GM18951 (cell line): Measurements from ENCODE around the gene ATP8A1.

Experiments
- POLR2A ChIP-seq: IDR thresholded peaks from 4 replicates; pipeline ENCODE4 v1.6.1; 2011; ENCODE audit warnings: mild to moderate bottlenecking; ENCODE audit not compliant: insufficient read length, insufficient read depth; ENCODE audit errors: extremely low read depth
- in situ Hi-C: fragments of 300-500 bp; cut with MboI; formaldehyde crosslinking; loops from one replicate; pipeline ENCODE4 v1.12.0; 2022; ENCODE audit warnings: low sequenced_read_pairs, mixed read lengths, inconsistent platforms; ENCODE audit not compliant: unreplicated experiment

ATP8A1 gene

GRCh38 chr4:42562016-42562415 lies 94.9 kb downstream of the ATP8A1 start:
- in situ Hi-C loops, result loop anchor here (10.0 to 25.0 kb wide), 2 partner anchors 193 to 300 kb away; no protein-coding TSS in a partner anchor

GRCh38 chr4:42561031-42561430 lies 95.9 kb downstream of the ATP8A1 start:
- no peak for TF ChIP-seq POLR2A
- in situ Hi-C loops, result loop anchor here (10.0 to 25.0 kb wide), 2 partner anchors 194 to 301 kb away; no protein-coding TSS in a partner anchor

More at GRCh38 chr4:42562016-42562415, 94.9 kb downstream of the ATP8A1 start:
- TF ChIP-seq POLR2A, result no peak

DNA sequence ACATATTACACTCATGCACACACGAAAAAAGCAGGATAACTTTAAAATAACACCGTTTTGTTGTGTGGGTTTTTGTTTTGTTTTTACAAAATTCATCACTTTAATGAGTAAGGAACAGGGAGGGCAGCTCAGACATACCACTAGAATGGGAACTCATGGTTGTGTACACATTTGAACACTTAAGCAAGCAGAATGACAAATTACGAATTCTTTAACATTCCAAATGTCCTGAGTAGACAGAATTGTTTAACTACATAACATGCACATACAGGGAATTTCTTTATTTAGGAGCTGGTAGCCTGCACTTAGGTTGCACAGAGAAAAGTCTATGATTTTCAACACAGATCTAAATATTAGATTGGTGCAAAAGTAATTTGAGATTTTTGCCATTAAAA lies 96.4 kb downstream of the ATP8A1 start:
- no peak for TF ChIP-seq POLR2A
- in situ Hi-C loops, result loop anchor here (10.0 to 25.0 kb wide), 2 partner anchors 194 to 302 kb away; no protein-coding TSS in a partner anchor

- no peak for TF ChIP-seq POLR2A
- in situ Hi-C loops, result loop anchor here (25.0 kb wide), 1 partner anchor 304 kb away; no protein-coding TSS in a partner anchor
Measured at GRCh38 chr4:42558156-42558555, 98.7 kb downstream of the ATP8A1 start.

GRCh38 chr4:42555828-42556227 lies 101.1 kb downstream of the ATP8A1 start:
- in situ Hi-C loops, result loop anchor here (25.0 kb wide), 1 partner anchor 306 kb away; no protein-coding TSS in a partner anchor

DNA sequence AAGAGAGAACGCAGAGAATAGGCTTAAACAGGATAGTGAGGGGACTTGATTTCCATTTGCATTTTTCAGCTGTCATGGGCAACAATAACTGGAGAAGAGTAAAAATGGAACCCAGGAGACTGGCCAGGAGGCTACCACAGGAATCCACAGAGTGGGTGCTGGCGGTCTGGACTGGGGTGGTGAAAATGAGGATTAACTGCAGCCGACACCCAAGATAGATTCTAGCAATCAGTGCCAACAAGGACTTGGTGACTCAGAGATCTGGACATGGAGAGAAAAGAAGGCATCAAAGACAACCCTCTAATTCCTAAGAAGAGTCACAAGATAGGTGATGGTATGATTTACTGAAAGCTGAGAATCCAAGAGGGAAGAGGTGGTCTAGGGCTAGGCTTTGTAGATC lies 102.8 kb downstream of the ATP8A1 start:
- in situ Hi-C loops, result loop anchor here (25.0 kb wide), 1 partner anchor 308 kb away; no protein-coding TSS in a partner anchor
- TF ChIP-seq POLR2A, result no peak

More at GRCh38 chr4:42555828-42556227, 101.1 kb downstream of the ATP8A1 start:
- no peak for TF ChIP-seq POLR2A

DNA sequence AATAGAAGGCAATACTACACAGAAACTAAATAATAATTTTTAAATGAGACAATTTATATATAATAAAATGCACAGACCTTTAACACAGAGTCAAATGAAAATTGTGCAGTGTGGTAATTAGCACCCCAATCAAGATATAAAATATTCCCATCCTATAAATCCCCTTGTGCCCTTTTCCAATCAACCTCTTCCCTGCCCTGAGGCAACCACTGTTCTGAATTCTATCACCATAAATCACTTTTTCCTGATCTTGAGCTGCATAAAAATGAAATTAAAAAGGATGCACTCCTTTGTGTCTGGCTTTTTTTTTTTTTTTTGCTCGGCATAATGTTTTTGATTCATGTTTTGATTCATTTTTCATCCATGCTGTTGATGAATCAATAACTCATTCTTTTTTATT lies 107.0 kb downstream of the ATP8A1 start:
- in situ Hi-C loops, result loop anchor here (25.0 kb wide), 1 partner anchor 312 kb away; no protein-coding TSS in a partner anchor
- TF ChIP-seq POLR2A, result no peak

- TF ChIP-seq POLR2A, result no peak
Measured at GRCh38 chr4:42547805-42548204, 109.1 kb downstream of the ATP8A1 start.

DNA sequence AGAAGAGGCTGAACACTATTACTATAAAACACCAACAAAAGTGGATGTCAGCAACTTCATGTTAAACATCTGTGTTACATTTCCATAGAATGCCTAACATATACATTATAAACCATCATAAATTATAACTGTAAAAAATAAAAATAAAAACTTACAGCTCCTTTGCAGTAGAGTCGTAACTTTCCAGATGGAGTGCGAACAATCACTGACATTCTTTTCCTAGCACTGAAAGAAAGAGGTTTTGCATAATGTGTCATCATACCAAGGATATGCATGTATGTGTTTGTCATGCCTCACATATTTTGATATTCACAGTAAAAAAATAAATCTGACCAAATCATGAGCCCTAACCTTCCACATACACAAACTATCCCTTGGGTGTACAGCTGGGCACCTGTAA lies 113.1 kb downstream of the ATP8A1 start:
- in situ Hi-C loops, result no loop called here
- TF ChIP-seq POLR2A, result no peak

More at GRCh38 chr4:42547805-42548204, 109.1 kb downstream of the ATP8A1 start:
- in situ Hi-C loops, result no loop called here

GRCh38 chr4:42543126-42543525 lies 113.8 kb downstream of the ATP8A1 start:
- no peak for TF ChIP-seq POLR2A
- in situ Hi-C loops, result no loop called here

DNA sequence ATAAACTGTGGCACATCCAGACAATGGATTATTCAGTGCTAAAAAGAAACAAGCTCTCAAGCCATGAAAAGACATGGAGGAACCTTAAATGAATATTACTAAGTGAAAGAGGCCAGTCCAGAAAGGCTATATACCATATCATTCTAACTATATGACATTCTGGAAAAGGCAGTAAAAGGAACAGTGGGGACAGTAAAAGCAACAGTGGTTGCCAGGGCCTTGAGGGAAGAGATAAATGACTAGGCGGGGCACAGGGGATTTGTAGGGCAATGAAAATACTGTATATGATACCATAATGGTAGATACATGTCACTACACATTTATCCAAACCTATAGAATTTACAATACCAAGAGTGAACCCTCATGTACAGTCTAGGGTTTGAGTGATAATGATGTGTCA lies 115.3 kb downstream of the ATP8A1 start:
- TF ChIP-seq POLR2A, result no peak
- in situ Hi-C loops, result no loop called here

- TF ChIP-seq POLR2A, result no peak
- in situ Hi-C loops, result no loop called here
Measured at GRCh38 chr4:42533042-42533441, 123.9 kb downstream of the ATP8A1 start.

- no peak for TF ChIP-seq POLR2A
- in situ Hi-C loops, result no loop called here
Measured at GRCh38 chr4:42531341-42532030, 125.4 kb downstream of the ATP8A1 start.
